ENCODE results near the gene TLR5.

TLR5 gene

GRCh38 chr1:223129229-223129901 lies 13.7 kb downstream of the TLR5 start:
- peak; percentile 45 for DNase-seq (ENCODE audit: low read depth)
- no peak overlapping the region for H3K4me3 ChIP-seq (ENCODE audit: low read length)
- peak; percentile 65 for TF ChIP-seq CTCF (IDR thresholded peaks at IDR 0.05; ENCODE audit: insufficient read depth, low read depth, low read length, missing control alignments)

- TF ChIP-seq CTCF (IDR thresholded peaks at IDR 0.05; ENCODE audit: insufficient read depth, low read depth, low read length, missing control alignments) = no peak
- no peak overlapping the region for H3K4me3 ChIP-seq (ENCODE audit: low read length)
- no peak for DNase-seq (ENCODE audit: low read depth)
These were observed 16.3 kb downstream of the TLR5 start for GRCh38 chr1:223126741-223127140.

GRCh38 chr1:223125766-223126165 lies 17.3 kb downstream of the TLR5 start:
- DNase-seq (ENCODE audit: low read depth) = no peak
- no peak for TF ChIP-seq CTCF (IDR thresholded peaks at IDR 0.05; ENCODE audit: insufficient read depth, low read depth, low read length, missing control alignments)
- no peak overlapping the region for H3K4me3 ChIP-seq (ENCODE audit: low read length)

GRCh38 chr1:223123011-223123610 lies 19.9 kb downstream of the TLR5 start:
- H3K4me3 ChIP-seq (ENCODE audit: low read length) = peak overlapping the region; percentile 31
- TF ChIP-seq CTCF (IDR thresholded peaks at IDR 0.05; ENCODE audit: insufficient read depth, low read depth, low read length, missing control alignments) = no peak
- no peak for DNase-seq (ENCODE audit: low read depth)

GRCh38 chr1:223118418-223118817 lies 24.6 kb downstream of the TLR5 start:
- no peak for DNase-seq (ENCODE audit: low read depth)
- no peak for TF ChIP-seq CTCF (IDR thresholded peaks at IDR 0.05; ENCODE audit: insufficient read depth, low read depth, low read length, missing control alignments)
- no peak overlapping the region for H3K4me3 ChIP-seq (ENCODE audit: low read length)

- no peak for TF ChIP-seq CTCF (IDR thresholded peaks at IDR 0.05; ENCODE audit: insufficient read depth, low read depth, low read length, missing control alignments)
- no peak overlapping the region for H3K4me3 ChIP-seq (ENCODE audit: low read length)
- DNase-seq (ENCODE audit: low read depth) = no peak
These were observed 26.1 kb downstream of the TLR5 start for GRCh38 chr1:223116950-223117349.

- DNase-seq (ENCODE audit: low read depth) = no peak
- TF ChIP-seq CTCF (IDR thresholded peaks at IDR 0.05; ENCODE audit: insufficient read depth, low read depth, low read length, missing control alignments) = no peak
- no peak overlapping the region for H3K4me3 ChIP-seq (ENCODE audit: low read length)
These were observed 28.2 kb downstream of the TLR5 start for GRCh38 chr1:223114871-223115270.
